Measurements from ENCODE around the gene ATXN1.
"Not testable (repeated sequence)": the region's sequence is repeated elsewhere in the genome, so short reads cannot be mapped to it uniquely, and the experiment has no call there.

The ATXN1 gene

DNA sequence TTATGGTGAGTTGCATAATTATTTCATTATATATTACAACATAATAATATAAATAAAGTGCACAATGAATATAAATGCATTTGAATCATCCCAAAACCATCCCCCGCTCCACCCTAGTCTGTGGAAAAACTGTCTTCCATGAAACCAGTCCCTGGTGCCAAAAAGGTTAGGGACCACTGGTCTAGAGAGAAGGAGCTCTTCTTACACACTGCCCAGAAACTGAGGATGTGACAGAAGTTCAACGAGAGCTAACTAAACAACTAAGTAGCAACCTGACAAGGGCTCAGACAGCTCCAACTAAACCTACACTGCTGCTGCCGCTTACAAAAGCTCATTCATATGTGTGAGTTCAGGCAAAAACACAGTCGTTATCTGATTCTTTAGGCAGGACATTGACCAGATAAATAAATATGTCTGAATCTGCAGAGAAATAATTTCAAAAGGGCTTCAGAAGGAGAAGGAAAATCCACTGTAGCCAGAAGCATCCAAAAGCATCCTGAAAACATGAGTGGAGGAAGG, 125.9 kb downstream of the ATXN1 start:
- DNase-seq: no peak

DNA sequence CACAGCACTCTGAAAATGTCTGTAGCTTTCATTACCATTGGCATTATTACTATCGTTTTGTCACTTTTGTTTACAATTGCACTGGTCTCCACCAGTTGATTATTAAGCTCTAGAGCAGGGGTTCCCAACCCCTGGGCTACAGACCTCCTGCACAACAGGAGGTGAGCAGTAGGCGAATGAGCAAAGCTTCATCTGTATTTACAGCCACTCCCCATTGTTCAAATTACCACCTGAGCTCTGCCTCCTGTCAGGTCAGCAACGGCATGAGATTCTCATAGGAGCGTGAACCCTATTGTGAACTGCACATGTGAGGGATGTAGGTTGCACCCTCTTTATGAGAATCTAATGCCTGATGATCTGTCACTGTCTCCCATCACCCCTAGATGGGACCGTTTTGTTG, 126.4 kb downstream of the ATXN1 start:
- DNase-seq: no peak

DNA sequence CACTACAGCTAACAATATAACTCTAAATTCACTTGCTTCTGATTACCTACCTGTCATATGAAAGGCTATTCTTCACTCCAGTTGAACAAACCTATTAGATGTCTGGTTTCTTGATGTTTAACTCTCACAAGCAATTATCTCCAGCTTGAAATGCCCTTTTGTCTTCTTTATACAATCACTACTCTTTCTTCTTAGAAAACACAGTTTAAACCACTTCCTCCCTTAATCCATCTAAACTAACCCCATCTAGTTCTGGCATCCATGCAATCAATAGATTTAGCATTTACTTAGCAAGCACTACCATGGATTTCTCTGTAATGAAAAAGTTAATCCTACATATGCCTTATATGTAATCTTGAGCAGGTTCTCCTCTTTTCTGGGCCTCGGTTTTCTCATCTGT, 127.3 kb downstream of the ATXN1 start:
- DNase-seq: no peak

- no peak for DNase-seq
These were observed 127.8 kb downstream of the ATXN1 start for GRCh38 chr6:16633465-16633864.

- DNase-seq: no peak
These were observed 129.2 kb downstream of the ATXN1 start for GRCh38 chr6:16632101-16632500.

DNA sequence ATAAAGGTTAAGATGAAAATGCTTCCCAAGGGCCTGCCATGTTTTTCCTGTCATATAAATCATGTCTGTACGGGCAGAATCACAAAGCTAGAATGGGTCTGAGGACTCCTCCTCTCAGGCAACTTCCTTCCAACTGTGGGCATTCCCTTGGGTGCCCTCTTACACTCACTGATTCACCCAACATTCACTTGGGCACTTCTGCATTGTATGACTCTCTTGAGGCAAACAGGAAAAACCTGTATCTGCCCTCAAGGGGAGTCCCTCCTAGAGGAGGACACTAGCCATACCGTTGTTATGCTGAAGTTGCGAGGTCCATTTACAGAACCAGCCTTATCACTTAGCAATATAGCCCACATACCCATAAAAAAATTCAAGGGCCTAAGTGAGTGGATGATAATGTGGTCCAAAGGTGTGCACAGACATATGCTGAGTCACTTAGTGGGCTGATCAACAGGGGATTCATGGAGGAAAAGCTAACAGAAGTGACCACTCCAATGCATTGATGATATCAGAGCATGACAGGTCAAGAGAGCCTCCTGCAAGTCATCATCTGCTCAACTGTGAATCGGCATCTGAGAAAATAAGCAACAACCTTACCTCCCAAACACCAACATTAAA, 131.1 kb downstream of the ATXN1 start:
- no peak for DNase-seq

DNA sequence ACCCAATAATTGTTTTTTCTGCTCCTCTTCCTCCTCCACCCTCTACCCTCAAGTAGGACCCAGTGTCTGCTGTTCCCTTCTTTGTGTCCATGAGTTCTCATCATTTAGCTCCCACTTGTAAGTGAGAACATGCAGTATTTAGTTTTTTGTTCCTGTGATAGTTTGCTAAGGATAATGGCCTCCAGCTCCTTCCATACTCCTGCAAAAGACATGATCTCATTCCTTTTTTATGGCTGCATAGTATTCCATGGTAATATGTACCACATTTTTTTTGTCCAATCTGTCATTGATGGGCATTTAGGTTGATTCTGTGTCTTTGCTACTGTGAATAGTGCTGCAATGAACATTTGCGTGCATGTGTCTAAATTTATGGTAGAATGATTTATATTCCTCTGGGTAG, 132.7 kb downstream of the ATXN1 start:
- not testable (repeated sequence) for DNase-seq

DNA sequence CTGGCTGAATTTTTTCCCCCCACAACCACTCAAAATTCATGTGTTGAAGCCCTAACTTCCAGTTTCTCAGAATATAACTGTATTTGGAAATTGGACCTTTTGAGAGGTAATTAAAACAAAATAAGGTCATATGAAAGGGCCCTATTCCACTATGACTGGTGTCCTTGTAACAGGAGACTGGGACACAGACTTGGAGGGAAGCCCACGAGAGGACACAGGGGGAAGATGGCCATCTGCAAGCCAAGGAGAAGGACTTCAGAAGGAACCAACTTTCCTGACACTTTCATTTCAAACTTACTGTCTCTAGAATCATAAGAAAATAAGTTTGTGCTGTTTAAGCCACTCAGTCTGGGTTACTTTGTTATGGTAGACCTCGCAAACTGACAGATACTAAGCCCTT, 134.6 kb downstream of the ATXN1 start:
- no peak for DNase-seq

DNA sequence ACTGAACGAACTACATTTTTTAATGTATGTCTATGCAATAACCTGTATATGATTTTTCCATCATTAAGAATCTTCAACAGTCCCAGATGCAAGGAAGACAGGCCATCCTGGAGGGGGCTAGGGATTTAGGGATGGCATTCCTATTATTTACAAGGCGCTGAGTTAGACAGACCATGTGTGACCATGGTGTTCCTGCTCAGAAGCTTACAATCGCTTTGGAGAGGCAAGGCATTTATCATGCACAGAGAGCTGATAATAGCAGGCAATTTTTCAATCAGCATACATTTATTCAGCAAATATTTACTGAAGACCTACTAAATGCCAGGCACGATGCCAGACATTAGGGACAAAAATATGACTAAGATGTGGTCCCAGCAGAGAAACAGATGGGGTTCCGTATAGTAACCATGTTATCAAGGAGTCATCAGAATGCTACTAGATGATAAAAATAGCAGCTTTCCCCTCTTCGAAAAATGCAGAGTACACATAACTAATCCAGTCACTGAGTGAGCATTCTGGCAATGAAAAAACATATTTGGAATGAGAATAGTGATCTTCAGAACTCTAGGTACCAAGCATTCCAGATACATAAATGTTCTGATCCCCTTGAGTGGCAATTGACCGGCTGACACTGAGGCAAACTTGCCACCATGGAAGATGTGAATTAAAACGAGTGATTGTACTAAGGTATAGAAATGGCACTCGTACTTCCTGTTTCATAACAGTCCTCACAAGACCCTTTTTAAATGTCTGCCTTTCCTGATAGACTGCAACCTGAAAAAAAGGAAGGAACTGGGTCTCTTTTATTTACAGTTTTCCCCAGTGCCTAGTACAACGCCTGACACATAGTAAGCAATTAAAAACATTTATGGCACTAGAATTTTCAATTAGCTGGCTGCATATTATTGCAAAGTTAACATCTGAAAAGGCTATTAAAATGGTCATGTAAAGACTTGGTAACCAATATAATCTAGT, 135.7 kb downstream of the ATXN1 start:
- no peak for DNase-seq

- DNase-seq: no peak
These were observed 136.5 kb downstream of the ATXN1 start for GRCh38 chr6:16624636-16625290.

- DNase-seq: no peak
These were observed 137.5 kb downstream of the ATXN1 start for GRCh38 chr6:16623731-16624130.

DNA sequence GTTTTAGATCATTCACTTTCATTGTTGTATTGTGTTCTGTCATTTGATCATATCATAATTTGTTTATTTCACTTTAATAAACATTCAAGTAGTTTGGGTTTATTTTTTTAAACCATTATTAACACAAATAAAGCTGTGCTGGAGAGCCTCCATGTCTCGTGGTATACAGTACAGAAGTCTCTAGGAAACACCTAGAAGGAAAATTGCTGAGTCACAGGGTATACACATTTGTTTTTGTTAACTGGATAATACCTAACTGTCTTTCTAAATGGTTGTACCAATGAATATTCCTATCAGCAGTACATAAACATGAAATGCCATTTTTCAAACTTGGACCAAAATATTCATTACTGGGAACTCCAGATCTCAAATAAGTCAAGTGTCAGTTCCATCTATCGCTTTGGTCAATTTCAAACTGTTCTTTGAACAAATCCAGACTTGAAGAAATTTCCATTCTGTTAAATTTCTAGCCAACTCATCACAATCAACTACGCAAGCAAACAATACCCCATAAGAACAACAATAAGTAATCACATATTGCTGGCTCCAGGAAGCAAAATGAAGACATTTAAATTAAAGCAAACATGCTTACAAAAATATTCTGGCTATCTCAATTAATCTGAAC, 138.1 kb downstream of the ATXN1 start:
- no peak for DNase-seq

DNA sequence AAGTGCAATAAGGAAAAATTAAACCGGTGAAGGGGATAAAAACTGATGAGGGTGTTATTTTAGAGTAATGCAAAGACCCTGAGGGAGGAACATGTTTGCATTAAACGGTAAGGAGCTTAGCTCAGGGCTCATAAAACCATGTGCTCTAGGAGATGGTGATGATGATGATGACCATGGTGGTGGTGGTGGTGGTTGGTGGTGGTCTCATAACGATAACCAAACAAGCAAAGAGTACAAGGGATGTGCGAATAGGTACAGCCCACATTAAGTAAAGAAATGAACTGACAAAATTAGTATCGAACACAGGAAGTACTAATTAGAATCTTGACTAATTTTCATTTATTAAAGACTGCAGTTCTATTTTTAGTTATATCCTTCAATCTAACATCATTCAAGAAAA, 139.1 kb downstream of the ATXN1 start:
- DNase-seq: no peak

DNA sequence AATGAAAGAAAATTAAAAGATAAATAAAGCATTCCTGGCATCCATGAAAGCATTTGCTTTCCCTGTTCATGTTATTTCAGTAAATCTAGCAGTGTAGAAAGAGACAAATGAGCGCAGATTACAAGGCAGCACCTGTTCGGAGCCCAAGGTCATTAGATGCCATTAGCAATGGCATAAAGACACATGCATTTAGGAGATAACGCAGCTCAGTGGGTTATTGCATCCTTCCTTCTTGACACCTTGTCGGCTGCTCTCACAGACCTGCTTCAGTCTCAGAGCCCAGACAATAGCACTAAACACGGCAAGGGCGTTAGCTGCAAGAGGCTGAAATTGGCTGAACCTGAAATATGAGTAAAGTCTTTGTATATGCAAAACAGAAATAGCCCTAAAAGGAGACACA, 140.3 kb downstream of the ATXN1 start:
- DNase-seq: peak in 1 of 2 donors; percentile 28

DNA sequence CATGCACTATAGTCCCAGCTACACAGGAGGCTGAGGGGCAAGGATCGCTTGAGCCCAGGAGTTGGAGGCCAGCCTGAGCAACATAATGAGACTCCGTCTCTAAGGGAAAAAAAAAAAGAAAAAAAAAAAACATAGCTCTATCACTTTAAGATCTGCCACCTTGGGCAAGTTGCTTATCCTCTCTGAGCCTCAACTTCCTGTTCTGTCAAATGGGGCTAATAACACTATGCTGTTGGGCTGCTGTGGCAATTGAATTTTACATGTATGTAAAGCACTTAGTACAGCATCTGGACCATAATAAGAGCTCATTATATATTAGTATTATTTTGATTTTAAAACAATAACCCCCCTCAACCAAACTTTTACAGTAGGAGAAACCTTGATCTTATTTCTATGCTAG, 141.5 kb downstream of the ATXN1 start:
- DNase-seq: peak in 1 of 2 donors; percentile 50

DNA sequence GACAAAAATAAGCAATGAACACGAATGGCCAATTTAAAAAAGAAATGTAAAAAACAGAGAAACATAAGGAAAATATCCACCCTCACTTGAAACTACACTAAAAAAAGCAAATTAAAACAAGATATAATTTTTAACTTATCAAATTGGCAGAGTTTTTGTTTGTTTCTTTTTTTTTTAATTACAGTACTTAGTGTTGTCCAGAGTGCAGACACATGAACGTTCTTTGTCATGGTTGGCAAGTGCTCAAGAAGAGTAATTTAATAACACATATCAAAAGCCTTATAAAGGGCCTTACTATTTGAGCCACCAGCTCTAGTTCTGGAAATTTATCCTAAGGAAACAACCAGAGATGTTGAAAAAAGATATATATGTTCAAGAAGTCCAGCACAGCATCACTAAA, 142.3 kb downstream of the ATXN1 start:
- DNase-seq: no peak

GRCh38 chr6:16615215-16615614, 146.0 kb downstream of the ATXN1 start:
- not testable (repeated sequence) for DNase-seq

DNA sequence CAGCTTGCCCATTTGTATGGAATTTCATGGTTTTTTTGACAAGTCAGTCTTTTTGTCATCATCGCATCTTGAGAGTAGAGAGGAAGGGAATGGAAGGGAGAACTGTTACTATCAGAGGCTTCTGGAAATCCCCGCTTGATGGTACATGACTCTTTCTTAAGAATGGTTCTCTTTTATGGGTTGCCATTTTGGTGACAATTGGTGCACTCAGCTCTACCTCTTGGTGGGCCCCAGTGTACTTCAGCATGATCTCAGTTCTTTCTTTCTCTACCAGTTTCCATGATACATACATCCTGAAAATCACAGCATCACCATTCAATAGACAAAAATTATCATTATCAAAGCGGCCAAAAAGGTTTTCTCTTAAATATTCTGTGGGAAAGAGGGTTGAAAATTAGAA, 147.1 kb downstream of the ATXN1 start:
- not testable (repeated sequence) for DNase-seq

- not testable (repeated sequence) for DNase-seq
These were observed 147.8 kb downstream of the ATXN1 start for GRCh38 chr6:16613504-16613903.

DNA sequence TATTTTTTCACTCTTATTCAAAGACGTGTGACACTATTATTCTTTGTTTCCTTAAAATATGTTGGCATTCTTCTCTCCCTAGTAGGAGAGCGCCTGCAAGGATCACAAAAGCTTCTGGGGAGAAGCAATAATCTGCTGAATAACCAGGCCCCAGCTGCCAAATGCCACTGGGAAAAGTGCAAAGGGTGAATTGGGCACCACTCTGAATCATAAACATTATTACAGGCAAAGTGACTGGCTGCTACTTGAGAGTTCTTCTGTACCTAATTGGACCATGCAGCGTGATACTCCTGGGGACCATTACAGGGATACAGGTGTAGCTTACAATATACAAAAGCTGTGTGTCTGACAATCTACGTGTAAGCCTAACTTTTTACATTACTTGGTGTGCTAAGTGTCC, 152.8 kb downstream of the ATXN1 start:
- no peak for DNase-seq

GRCh38 chr6:16602035-16602434, 159.2 kb downstream of the ATXN1 start:
- DNase-seq: no peak

DNA sequence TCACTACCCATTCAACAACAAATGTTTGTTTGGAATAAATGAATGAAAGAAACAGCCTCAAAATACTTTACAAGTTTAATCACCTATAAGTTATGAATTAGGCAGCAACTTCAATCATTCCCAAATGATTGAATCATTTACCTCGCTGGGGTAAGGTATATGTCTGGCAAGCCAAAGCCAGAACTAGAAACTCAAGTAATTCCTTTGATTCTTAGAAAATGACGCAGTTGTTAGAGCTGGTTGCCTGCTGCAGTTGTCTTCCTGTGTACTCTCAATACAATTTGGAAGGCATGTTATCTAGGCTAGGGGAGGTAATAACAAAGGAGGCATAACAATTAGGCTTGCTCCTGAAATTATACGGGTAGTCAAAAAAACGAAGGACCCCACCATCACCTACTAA, 160.6 kb downstream of the ATXN1 start:
- DNase-seq: no peak

- DNase-seq: no peak
These were observed 161.2 kb downstream of the ATXN1 start for GRCh38 chr6:16600026-16600425.

Data from CD4-positive, alpha-beta T cell treated with Interferon alpha-2 for 1 hour (primary cell).